H1 (cell line): ENCODE measurements around the gene KCTD17. TPM values are rescaled to one million over a fixed set of nuclear protein-coding genes. Genes with fewer than 3 reads are reported as not detected.

Experiments
- CTCF ChIA-PET: fragments of 300-600 bp; sonication (Branson Sonifier 250); formaldehyde crosslinking; loops from one replicate; lab custom pipeline; 2021; ENCODE audit not compliant: partially characterized antibody; lab: Charles Lee
- POLR2A ChIA-PET: fragments of 300-600 bp; sonication (Branson Sonifier 250); formaldehyde crosslinking; loops from one replicate; lab custom pipeline; 2021; ENCODE audit warnings: inconsistent platforms; ENCODE audit not compliant: partially characterized antibody; lab: Charles Lee
- DNase-seq, 2 experiments: peaks; one replicate each; pipeline versions ENCODE4 v3.0.0 to v3.0.0-alpha.2; 2010 to 2022; ENCODE audit warnings: low spot score in 2 of 2, low read depth in 1 of 2, mixed read lengths in 1 of 2
- FAIRE-seq: peaks from 2 replicates; lab custom pipeline; 2011; peaks lifted over from hg19 to GRCh38; lab: Jason Lieb, UNC
- H2AFZ ChIP-seq: 2 replicates; pipeline ENCODE4 v1.8.1; 2012; ENCODE audit warnings: low read length, inconsistent platforms
- H2AK5ac ChIP-seq: 2 replicates; pipeline ENCODE4 v1.6.1; 2013; ENCODE audit warnings: low read depth, low read length
- H2BK120ac ChIP-seq: replicated peaks from 2 replicates; pipeline ENCODE3; 2013; ENCODE audit warnings: low read depth, low read length, inconsistent platforms
- H2BK12ac ChIP-seq: 2 replicates; pipeline ENCODE4 v1.6.1; 2013; ENCODE audit warnings: low read depth, low read length
- H2BK15ac ChIP-seq: 2 replicates; pipeline ENCODE4 v1.6.1; 2013; ENCODE audit warnings: low read length
- H2BK20ac ChIP-seq: 2 replicates; pipeline ENCODE4 v1.6.1; 2013; ENCODE audit warnings: low read length
- H2BK5ac ChIP-seq: 2 replicates; pipeline ENCODE4 v1.6.1; 2013; ENCODE audit warnings: low read depth, low read length
- H3K14ac ChIP-seq: 2 replicates; pipeline ENCODE4 v1.6.1; 2013; ENCODE audit warnings: inconsistent platforms; ENCODE audit not compliant: insufficient read length
- H3K18ac ChIP-seq: 2 replicates; pipeline ENCODE4 v1.6.1; 2013; ENCODE audit warnings: low read length; ENCODE audit errors: extremely low read depth
- H3K23ac ChIP-seq: 2 replicates; pipeline ENCODE4 v1.6.1; 2013; ENCODE audit warnings: inconsistent platforms; ENCODE audit not compliant: insufficient read length
- H3K23me2 ChIP-seq: 2 replicates; pipeline ENCODE4 v1.6.1; 2013; ENCODE audit warnings: low read depth, low read length
- H3K27ac ChIP-seq: 2 replicates; pipeline ENCODE4 v1.6.1; 2011; ENCODE audit warnings: low read depth, low read length, inconsistent platforms
- H3K27me3 ChIP-seq, 4 experiments: replicated peaks in 1 of 4; 1 replicate in 1 of 4; 2 replicates in 3 of 4; pipeline versions ENCODE4 v1.6.1 to v1.8.1; 2011 to 2013; ENCODE audit warnings: low read length in 3 of 4, mild to moderate bottlenecking in 3 of 4, inconsistent platforms in 2 of 4, mixed read lengths in 2 of 4, moderate library complexity in 1 of 4; ENCODE audit not compliant: control insufficient read depth in 3 of 4, insufficient read depth in 3 of 4; ENCODE audit errors: extremely low read depth in 1 of 4
- H3K36me3 ChIP-seq, 4 experiments: 2 replicates each; pipeline versions ENCODE4 v1.6.1 to v1.8.1; 2011 to 2013; ENCODE audit warnings: mild to moderate bottlenecking in 4 of 4, low read length in 3 of 4, moderate library complexity in 2 of 4, control low read depth in 1 of 4, inconsistent platforms in 1 of 4; ENCODE audit not compliant: insufficient read depth in 4 of 4, control insufficient read depth in 2 of 4
- H3K4ac ChIP-seq: replicated peaks from 2 replicates; pipeline ENCODE3; 2013; ENCODE audit warnings: low read length, low read depth, mixed read lengths, inconsistent platforms; ENCODE audit not compliant: insufficient read length
- H3K4me1 ChIP-seq, 4 experiments: replicated peaks in 1 of 4; 1 replicate in 1 of 4; 2 replicates in 3 of 4; pipeline versions ENCODE4 v1.6.1 to v1.8.1; 2011 to 2013; ENCODE audit warnings: low read length in 3 of 4, inconsistent platforms in 2 of 4, mixed read lengths in 1 of 4; ENCODE audit not compliant: insufficient read depth in 4 of 4, control insufficient read depth in 3 of 4
- H3K4me2 ChIP-seq, 2 experiments: 2 replicates each; pipeline versions ENCODE4 v1.6.1 to v1.8.1; 2011 to 2013; ENCODE audit warnings: low read depth in 2 of 2, low read length in 2 of 2, control low read depth in 1 of 2, inconsistent platforms in 1 of 2, mild to moderate bottlenecking in 1 of 2; ENCODE audit not compliant: insufficient read depth in 1 of 2
- H3K4me3 ChIP-seq, 4 experiments: fragments of 200-600, 300-600 bp in 1 of 4; sonication (generic), shearing (Covaris generic), sonication (Bioruptor Twin) in 1 of 4; 2 replicates each; pipeline versions ENCODE4 v1.5.1 to v1.8.1; 2011 to 2016; ENCODE audit warnings: low read length in 4 of 4, low read depth in 3 of 4, control low read depth in 2 of 4, inconsistent platforms in 2 of 4, mild to moderate bottlenecking in 2 of 4, mixed read lengths in 1 of 4, moderate library complexity in 1 of 4; ENCODE audit not compliant: insufficient read depth in 2 of 4; ENCODE audit errors: extremely low read depth in 1 of 4
- H3K56ac ChIP-seq: replicated peaks from 2 replicates; pipeline ENCODE3; 2013; ENCODE audit warnings: low read depth, mild to moderate bottlenecking, mixed read lengths, low read length, inconsistent platforms; ENCODE audit not compliant: insufficient read length
- H3K79me1 ChIP-seq: 2 replicates; pipeline ENCODE4 v1.6.1; 2013; ENCODE audit warnings: low read depth, low read length, control low read depth
- H3K79me2 ChIP-seq, 2 experiments: 2 replicates each; pipeline versions ENCODE4 v1.6.1 to v1.8.1; 2012 to 2013; ENCODE audit warnings: low read length in 2 of 2, mild to moderate bottlenecking in 2 of 2, inconsistent platforms in 1 of 2; ENCODE audit not compliant: insufficient read depth in 2 of 2, control insufficient read depth in 1 of 2
- H3K9ac ChIP-seq, 4 experiments: replicated peaks in 1 of 4; 1 replicate in 1 of 4; 2 replicates in 3 of 4; pipeline versions ENCODE4 v1.6.1 to v1.8.1; 2011 to 2013; ENCODE audit warnings: low read depth in 3 of 4, low read length in 3 of 4, control low read depth in 2 of 4, mild to moderate bottlenecking in 2 of 4, moderate library complexity in 2 of 4, inconsistent platforms in 1 of 4; ENCODE audit errors: extremely low read depth in 1 of 4
- H3K9me3 ChIP-seq, 2 experiments: 2 replicates each; pipeline versions ENCODE4 v1.6.1 to v1.8.1; 2012 to 2013; ENCODE audit warnings: mild to moderate bottlenecking in 2 of 2, moderate library complexity in 2 of 2, control low read depth in 1 of 2, inconsistent platforms in 1 of 2, low read depth in 1 of 2, low read length in 1 of 2, mixed read lengths in 1 of 2; ENCODE audit not compliant: insufficient read depth in 2 of 2
- H4K20me1 ChIP-seq, 2 experiments: replicated peaks in 1 of 2; 2 replicates each; pipeline versions ENCODE3 to v1.8.1; 2011 to 2013; ENCODE audit warnings: inconsistent platforms in 2 of 2, low read length in 2 of 2, mild to moderate bottlenecking in 1 of 2; ENCODE audit not compliant: insufficient read depth in 2 of 2, control insufficient read depth in 1 of 2
- H4K5ac ChIP-seq: 2 replicates; pipeline ENCODE4 v1.6.1; 2013; ENCODE audit warnings: low read length, low read depth, mixed read lengths, inconsistent platforms; ENCODE audit not compliant: insufficient read length
- H4K8ac ChIP-seq: 2 replicates; pipeline ENCODE4 v1.8.0; 2013; ENCODE audit warnings: mild to moderate bottlenecking, moderate library complexity, low read length, inconsistent platforms; ENCODE audit not compliant: insufficient read depth; ENCODE audit errors: extremely low read depth
- H4K91ac ChIP-seq: replicated peaks from 2 replicates; pipeline ENCODE3; 2013; ENCODE audit warnings: low read length, mixed read lengths, inconsistent platforms; ENCODE audit not compliant: insufficient read length
- BCL11A ChIP-seq, 2 experiments: IDR thresholded peaks; one replicate each; pipeline ENCODE4 v1.6.1; 2011; ENCODE audit warnings: low read depth in 2 of 2, low read length in 2 of 2, mild to moderate bottlenecking in 2 of 2
- E2F6 ChIP-seq: IDR thresholded peaks from 2 replicates; pipeline ENCODE4 v1.6.1; 2012; ENCODE audit warnings: inconsistent platforms
- EP300 ChIP-seq, 2 experiments: IDR thresholded peaks; 1 replicate in 1 of 2; 2 replicates in 1 of 2; pipeline ENCODE4 v1.6.1; 2011 to 2012; ENCODE audit warnings: low read depth in 2 of 2, low read length in 2 of 2, mild to moderate bottlenecking in 2 of 2, borderline replicate concordance in 1 of 2, inconsistent platforms in 1 of 2, moderate library complexity in 1 of 2
- GABPA ChIP-seq: IDR thresholded peaks from 2 replicates; pipeline ENCODE4 v1.6.1; 2011; ENCODE audit warnings: mild to moderate bottlenecking, low read length, moderate library complexity, borderline replicate concordance; ENCODE audit not compliant: insufficient read depth
- KDM4A ChIP-seq: IDR thresholded peaks from one replicate; pipeline ENCODE4 v1.7.1; 2012; ENCODE audit warnings: low read depth, mild to moderate bottlenecking, moderate library complexity, low read length, inconsistent platforms; ENCODE audit not compliant: severe bottlenecking
- NANOG ChIP-seq: IDR thresholded peaks from 2 replicates; pipeline ENCODE4 v1.6.1; 2011; ENCODE audit warnings: low read length, low read depth, mild to moderate bottlenecking, inconsistent platforms; ENCODE audit not compliant: insufficient read depth, poor library complexity, severe bottlenecking
- POLR2A ChIP-seq, 2 experiments: IDR thresholded peaks; 1 replicate in 1 of 2; 2 replicates in 1 of 2; pipeline ENCODE4 v1.6.1; 2011; ENCODE audit warnings: low read depth in 2 of 2, low read length in 2 of 2, mild to moderate bottlenecking in 2 of 2; ENCODE audit errors: control extremely low read depth in 1 of 2
- POU5F1 ChIP-seq: IDR thresholded peaks from 2 replicates; pipeline ENCODE4 v1.6.1; 2011; ENCODE audit warnings: low read depth, mild to moderate bottlenecking, low read length, moderate library complexity
- SIN3A ChIP-seq, 2 experiments: IDR thresholded peaks in 1 of 2; conservative IDR thresholded peaks in 1 of 2; 2 replicates each; pipeline ENCODE4 v1.6.1; 2011 to 2012; ENCODE audit warnings: low read length in 2 of 2, improper control_type of control experiment in 1 of 2, low read depth in 1 of 2, mild to moderate bottlenecking in 1 of 2
- TAF7 ChIP-seq: optimal IDR thresholded peaks from 2 replicates; pipeline ENCODE3; 2011; ENCODE audit warnings: low read depth, mild to moderate bottlenecking, inconsistent platforms, low read length, moderate library complexity, borderline replicate concordance
- USF2 ChIP-seq: IDR thresholded peaks from 2 replicates; pipeline ENCODE4 v1.6.1; 2011; ENCODE audit warnings: low read length, improper control_type of control experiment
- WGBS, 2 experiments: shearing (Covaris generic) in 1 of 2; methylation state at CpG; one replicate each; pipeline versions ENCODE4 v1.1.6 to v1.1.7; 2013 to 2015; ENCODE audit warnings: low lambda C conversion rate in 2 of 2, mixed read lengths in 2 of 2, inconsistent platforms in 1 of 2, low coverage in 1 of 2, missing lambda C conversion rate in 1 of 2; ENCODE audit not compliant: insufficient replicate concordance in 2 of 2, insufficient coverage in 1 of 2, insufficient read length in 1 of 2; ENCODE audit errors: extremely low coverage in 1 of 2, missing lambda C conversion rate in 1 of 2; 5-methylcytosine and 5-hydroxymethylcytosine counted together
- polyA plus RNA-seq, 7 experiments: library from polyadenylated mRNA; depleted of rRNA in 3 of 7; stranded (reverse) in 5 of 7; unstranded in 2 of 7; fragments of >200 nt in 5 of 7; fragments of 200-250 nt in 2 of 7; gene quantifications; 1 replicate in 5 of 7; 2 replicates in 1 of 7; 4 replicates in 1 of 7; pipeline versions ENCODE4 v1.2.1 to v1.2.3, GENCODE V29; 2011 to 2013; ENCODE audit warnings: missing spikeins in 2 of 7, mixed read lengths in 2 of 7
- total RNA-seq: library from RNA; stranded (reverse); fragmentation: NEBNext Ultra II Directional; extraction: Animal tissue kit (Norgen Biotek cat#: 25700); gene quantifications from 2 replicates; pipeline ENCODE4 v1.2.1, GENCODE V29; 2021

KCTD17 gene
- total and polyA plus RNA-seq, 2 of the 8 experiments (the other 6 are each of a cell fraction or from before 2014, with no cell fraction given) = 39.4 to 44.0 TPM

- POLR2A ChIA-PET = interaction anchor here (0.9 to 1.4 kb wide), 3 partner anchors 13 to 137 kb away, joined by 3 to 4 read pairs (median 3); partner anchors contain the start of gene KCTD17
- Histone ChIP-seq H3K4me3 (no peak overlapping the region), H2AK5ac (no peak overlapping the region), H3K4ac (no peak overlapping the region), H3K4me1 (peaks cover 3 to 27% (median 16%) of the 10 kb centered on the region in 4 experiments), H3K9me3 (no peaks in the 10 kb centered on the region), H2AFZ (no peak overlapping the region), H3K9ac (no peak overlapping the region), H2BK120ac (no peak overlapping the region), H4K8ac (no peak overlapping the region), H3K56ac (no peak overlapping the region), H3K23ac (no peak overlapping the region), H4K91ac (no peak overlapping the region), H3K79me1 (no peaks in the 10 kb centered on the region), H3K36me3 (peaks cover 0 to 2% (median 0%) of the 10 kb centered on the region in 4 experiments; a peak in 3 of 8 replicates), H2BK15ac (no peak overlapping the region), H3K27me3 (peaks cover 5 to 39% (median 32%) of the 10 kb centered on the region in 4 experiments), H3K23me2 (peaks cover 3% of the 10 kb centered on the region; the same call in 1 of the 2 replicates), H2BK20ac (no peak overlapping the region), H4K20me1 (peaks cover 0 to 8% of the 10 kb centered on the region in 2 experiments), H4K5ac (no peak overlapping the region), H2BK12ac (0 out of 2 replicates have a peak overlapping the region, but pooled peaks have one; percentile 3), H3K27ac (no peak overlapping the region), H3K79me2 (no peaks in the 10 kb centered on the region), H3K14ac (no peak overlapping the region), H3K4me2 (no peak overlapping the region), H2BK5ac (no peak overlapping the region), H3K18ac (no peak overlapping the region)
- DNase-seq = no peak
- FAIRE-seq = no peak
- WGBS, 2 experiments = 90% methylated on average over 11 of the region's 11 CpGs; no CpG with 5 or more reads in 1 of the 2 experiments
- CTCF ChIA-PET = interaction anchor here (1.0 to 2.1 kb wide), 5 partner anchors 11 to 50 kb away, joined by 3 to 6 read pairs (median 4); no protein-coding TSS in a partner anchor
- TF ChIP-seq NANOG = no peak
- TF ChIP-seq KDM4A = no peak
- TF ChIP-seq GABPA = no peak
- TF ChIP-seq SIN3A (conservative IDR thresholded peaks at IDR 0.05 in 1 of 2, IDR thresholded peaks at IDR 0.05 in 1 of 2; ENCODE audit: low read depth in 1 of 2, low read length in 2 of 2) = no peak
- no peak for TF ChIP-seq BCL11A (IDR thresholded peaks at IDR 0.05; ENCODE audit: low read depth in 2 of 2, low read length in 2 of 2)
- TF ChIP-seq EP300 (IDR thresholded peaks at IDR 0.05; ENCODE audit: borderline replicate concordance in 1 of 2, low read depth in 2 of 2, low read length in 2 of 2) = no peak
- TF ChIP-seq TAF7 = no peak
- no peak for TF ChIP-seq POU5F1
- no peak for TF ChIP-seq POLR2A (IDR thresholded peaks at IDR 0.05; ENCODE audit: control extremely low read depth in 1 of 2, low read depth in 2 of 2, low read length in 2 of 2)
- no peak for TF ChIP-seq E2F6
- TF ChIP-seq USF2 = no peak
Measured at GRCh38 chr22:37064553-37064952, 13.0 kb downstream of the KCTD17 start.
